ENCODE results near the gene THAP11.

DNA sequence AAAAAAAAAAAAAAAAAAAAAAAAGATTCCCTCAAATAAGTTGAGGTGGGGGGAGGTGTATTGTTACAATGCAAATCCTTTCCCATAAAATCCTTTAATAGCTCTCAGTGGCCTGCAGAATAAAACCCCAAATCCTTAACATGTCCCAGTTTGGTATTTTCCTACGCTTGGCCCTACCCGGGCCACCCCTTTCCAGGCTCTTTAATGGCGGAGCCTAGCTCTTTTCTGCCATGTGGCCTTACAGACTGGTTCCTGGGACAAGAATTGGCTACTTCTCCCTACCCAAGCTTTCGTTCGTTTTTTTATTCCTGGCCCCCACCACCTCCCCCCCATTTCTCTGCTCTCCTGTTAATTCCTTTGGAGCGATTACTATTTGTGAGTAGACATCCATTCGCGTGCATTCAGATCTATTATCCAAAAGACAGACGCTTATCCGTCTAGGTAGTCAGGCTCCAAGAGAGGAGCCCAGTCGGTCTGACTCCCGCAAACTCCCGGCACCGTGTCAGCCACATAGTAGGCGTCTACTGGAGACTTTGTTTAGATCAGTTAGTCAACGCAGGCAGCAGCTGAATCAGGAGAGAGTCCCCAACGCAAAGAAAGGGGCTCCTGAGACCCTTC is 813 bp upstream of the THAP11 start:
- TF ChIP-seq CTCF (IDR thresholded peaks at IDR 0.05), result no peak
- no peak for TF ChIP-seq POLR2A (IDR thresholded peaks at IDR 0.05)
- TF ChIP-seq POLR2AphosphoS5 (IDR thresholded peaks at IDR 0.05), result no peak
- no peak for TF ChIP-seq EP300 (IDR thresholded peaks at IDR 0.05)

Measured in stomach (tissue), 4 donors.